GF-D8 (cell line): ENCODE measurements around the gene ARHGAP22.
A peak's percentile ranks its signal among the peaks of the same experiment; 100 is the strongest.

Source experiments
- DNase-seq: peaks from one replicate; lab custom pipeline; 2025; lab: John Stamatoyannopoulos, UW

Gene ARHGAP22

DNA sequence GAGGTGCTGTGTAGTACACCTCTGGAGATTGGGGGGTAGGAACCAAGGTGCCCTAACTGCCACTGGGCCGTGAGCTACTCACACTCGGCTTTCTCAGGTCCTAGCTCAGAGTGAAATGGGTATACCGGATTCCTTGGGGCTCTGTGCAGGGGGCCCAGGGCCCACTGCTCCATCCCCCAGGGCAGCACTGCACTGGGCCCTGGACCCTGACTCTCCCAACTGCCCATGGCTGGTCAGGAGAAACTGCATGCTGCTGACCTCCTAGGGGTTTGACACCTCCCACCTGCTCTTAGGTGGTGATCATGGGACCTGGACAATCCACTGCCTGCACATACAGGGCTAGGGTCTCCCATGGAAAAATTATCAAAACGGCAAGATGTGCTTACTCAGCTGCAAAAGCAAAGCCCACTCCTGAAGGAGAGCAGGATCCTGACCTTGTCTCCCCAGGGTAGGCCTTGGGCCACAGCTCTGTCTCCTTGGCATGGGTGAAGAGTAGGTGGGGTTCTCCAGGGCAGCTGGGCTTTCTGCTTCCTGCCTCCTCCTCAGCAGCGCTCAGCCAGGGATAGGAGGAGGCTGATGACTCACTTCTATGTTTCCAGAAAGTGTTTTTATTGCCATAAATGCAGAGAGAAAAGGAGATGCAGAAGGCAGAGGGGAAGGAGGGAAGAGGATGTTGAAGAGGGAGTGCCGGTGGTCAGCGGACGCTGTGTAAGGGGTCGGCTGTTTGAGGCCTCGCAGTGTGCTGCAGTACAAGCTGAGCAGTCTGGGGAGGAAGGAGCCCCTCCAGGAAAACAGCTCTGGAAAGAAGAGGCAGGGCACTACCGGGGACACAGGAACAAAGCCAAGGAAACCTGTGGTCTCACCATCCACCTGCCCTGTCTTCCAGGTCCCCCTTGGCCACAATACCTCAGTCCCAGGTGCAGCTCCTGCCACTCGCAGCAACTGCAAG is 107.8 kb downstream of the ARHGAP22 start:
- DNase-seq = no peak

GRCh38 chr10:48496105-48496830 is 108.6 kb downstream of the ARHGAP22 start:
- DNase-seq = no peak

- DNase-seq = no peak
These were observed 109.4 kb downstream of the ARHGAP22 start for GRCh38 chr10:48495282-48496045.

- DNase-seq = no peak
These were observed 110.3 kb downstream of the ARHGAP22 start for GRCh38 chr10:48494611-48495010.

DNA sequence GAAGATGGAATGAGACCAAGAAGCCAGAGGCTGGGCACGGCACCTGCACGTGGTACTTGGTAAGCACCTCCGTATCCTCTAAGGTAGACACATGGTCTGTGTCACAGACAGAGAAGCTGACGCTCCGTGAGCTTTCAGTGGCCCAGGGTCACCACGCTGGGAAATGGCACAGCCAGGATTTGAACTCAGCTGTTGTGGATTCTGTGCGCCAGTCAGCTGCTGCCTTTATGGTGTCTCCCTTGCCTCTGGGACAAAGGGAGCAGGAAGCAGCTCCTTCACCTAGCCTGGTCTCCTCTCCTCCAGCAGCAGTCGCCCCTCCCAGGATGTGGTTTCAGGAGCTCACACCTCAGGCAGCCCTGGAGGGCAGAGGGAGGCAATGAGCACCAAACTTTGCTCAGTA is 110.8 kb downstream of the ARHGAP22 start:
- DNase-seq = no peak

- DNase-seq = peak; percentile 47
These were observed 111.6 kb downstream of the ARHGAP22 start for GRCh38 chr10:48493083-48493871.

DNA sequence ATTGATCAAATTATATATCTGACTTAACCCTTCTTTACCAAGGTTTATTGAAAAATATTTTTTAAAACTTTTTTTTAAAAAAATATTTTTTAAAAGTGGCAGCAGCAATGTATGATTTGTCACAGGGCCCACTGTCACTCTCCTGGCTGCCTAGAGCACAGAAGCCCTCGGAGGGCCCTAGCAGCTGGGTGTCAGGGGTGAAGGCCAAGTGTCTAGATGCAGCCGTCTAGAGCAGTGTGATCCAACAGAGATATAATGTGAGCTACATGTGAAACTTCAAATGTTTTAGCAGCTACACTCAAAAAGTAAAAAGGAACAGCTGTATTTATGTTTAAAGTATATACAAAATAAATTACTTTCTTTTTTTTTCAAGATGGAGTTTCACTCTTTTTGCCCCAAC is 112.7 kb downstream of the ARHGAP22 start:
- DNase-seq = no peak

GRCh38 chr10:48491392-48492139 is 113.3 kb downstream of the ARHGAP22 start:
- DNase-seq = no peak

GRCh38 chr10:48490946-48491345 is 113.9 kb downstream of the ARHGAP22 start:
- DNase-seq = no peak

DNA sequence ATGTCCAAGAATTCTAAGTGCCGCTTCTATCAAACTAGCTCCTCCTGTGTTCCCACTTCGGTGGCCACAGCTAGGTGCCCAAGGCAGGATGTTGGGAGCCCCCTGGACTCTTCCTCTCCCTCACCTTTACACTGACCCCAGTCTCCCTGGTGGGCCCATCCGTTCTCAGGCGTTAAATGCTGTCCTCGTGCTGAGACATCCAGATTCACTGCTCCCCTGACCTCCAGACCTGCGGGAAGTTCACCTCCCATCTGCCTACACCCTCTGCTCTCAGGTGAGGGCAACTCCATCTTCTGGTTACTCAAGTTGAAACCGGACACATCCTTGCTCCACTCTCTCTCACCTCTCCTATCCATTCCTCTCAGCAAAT is 114.3 kb downstream of the ARHGAP22 start:
- no peak for DNase-seq

DNA sequence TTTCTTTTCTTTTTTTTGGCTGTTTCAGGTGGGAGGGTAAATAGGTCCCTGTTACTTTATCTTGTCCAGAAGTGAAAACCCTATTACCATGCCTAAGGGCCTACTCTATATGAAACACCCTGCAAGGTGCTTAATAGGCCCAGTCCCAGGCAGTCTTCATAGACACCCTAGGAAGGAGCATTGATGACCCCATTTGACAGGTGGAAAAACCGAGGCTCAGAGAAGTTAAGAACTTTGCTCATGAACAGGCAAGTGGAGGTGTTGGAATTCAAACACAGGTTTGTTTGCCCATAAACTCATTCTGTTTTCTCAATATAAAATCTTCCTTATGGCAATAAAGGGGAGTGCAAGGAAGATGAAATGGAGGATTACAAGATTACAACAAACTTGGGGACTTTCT is 115.8 kb downstream of the ARHGAP22 start:
- no peak for DNase-seq

GRCh38 chr10:48487244-48487643 is 117.6 kb downstream of the ARHGAP22 start:
- no peak for DNase-seq

- DNase-seq = no peak
These were observed 119.2 kb downstream of the ARHGAP22 start for GRCh38 chr10:48485711-48486110.

GRCh38 chr10:48484911-48485310 is 120.0 kb downstream of the ARHGAP22 start:
- no peak for DNase-seq

GRCh38 chr10:48482207-48482606 is 122.7 kb downstream of the ARHGAP22 start:
- DNase-seq = no peak

- DNase-seq = no peak
These were observed 123.5 kb downstream of the ARHGAP22 start for GRCh38 chr10:48481385-48481784.

DNA sequence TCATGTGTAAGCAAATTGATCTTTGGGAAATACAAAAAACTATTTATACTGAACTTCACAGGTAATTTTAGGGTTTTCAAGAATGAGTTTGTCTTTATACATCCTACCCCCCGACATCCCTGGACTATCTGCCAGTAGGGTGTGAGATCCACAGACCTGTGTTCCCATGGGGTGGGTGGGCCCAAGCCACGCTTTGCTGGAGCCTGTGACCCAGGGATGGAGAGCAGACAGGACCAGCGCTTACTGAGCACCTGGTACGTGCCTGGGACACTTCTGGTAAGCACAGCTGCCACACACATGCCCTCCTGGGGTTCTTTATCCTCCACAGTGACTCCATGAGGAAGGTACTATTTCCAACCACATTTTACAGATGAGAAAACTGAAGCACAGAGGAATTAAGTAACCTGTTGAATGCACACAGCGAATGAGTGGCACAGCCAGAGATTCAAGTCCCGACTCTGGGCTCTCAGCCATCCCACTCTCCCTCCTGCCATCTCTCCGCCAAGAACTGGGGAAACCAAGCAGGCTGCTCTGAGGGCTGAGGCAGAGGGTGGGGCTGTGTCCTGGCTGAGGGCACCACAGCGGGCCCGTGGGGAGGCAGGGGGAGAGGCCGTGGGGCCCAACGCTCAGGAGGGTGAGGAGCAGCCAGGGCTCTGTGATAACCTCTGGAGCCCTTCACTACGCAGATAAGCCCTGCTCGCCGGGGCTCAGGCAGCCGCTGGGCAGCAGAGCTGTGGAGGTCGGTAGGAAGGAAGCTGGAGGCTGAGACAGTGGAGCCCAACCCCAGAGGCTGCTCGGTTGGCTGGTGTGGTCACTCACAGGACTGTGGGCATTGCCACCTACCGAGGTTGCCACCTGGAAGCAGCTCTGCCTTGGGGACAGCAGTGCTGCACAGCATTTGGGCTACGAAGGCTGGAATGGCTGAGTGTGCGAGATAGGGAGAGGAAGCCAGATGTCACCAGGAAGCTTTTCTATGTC is 124.2 kb downstream of the ARHGAP22 start:
- no peak for DNase-seq

DNA sequence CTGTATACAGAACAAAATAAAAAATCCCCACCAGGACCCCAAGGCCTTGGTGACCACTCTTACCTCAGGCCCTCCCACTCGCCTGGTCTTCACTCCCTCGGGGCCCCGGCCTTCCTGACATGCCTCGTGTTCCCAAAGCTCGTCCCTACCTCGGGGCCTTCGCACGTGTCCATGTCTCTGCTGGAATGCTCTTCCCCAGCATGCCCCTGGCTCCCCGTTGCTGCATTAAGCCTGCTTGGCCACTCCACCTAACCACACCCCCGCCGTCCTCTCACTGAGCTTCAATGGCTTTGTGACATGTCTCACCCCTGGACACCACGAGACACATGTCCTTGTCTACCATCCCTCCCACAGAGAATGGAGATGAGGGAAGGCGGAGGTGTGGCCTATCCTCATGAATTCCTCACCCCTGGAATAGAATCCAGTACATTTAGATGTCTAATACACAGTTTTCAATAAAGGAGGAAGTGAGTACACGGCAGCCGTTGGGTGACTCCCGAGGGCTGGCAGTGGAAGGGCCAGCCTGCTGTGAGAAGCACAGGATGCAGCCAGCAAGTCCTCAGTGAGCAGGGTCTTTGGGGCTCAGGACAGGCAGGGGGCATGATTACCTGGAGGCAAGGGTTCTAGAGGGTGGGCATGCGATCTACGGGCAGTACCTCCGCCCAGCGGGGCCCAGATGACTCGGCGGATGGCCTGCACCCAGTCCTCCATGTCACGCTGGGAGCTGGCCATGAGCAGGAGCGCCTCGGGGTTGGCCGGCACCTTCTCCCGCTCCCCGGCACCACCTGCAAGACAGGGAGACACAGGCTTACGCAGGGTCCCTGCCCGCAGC is 125.7 kb downstream of the ARHGAP22 start:
- DNase-seq = no peak

DNA sequence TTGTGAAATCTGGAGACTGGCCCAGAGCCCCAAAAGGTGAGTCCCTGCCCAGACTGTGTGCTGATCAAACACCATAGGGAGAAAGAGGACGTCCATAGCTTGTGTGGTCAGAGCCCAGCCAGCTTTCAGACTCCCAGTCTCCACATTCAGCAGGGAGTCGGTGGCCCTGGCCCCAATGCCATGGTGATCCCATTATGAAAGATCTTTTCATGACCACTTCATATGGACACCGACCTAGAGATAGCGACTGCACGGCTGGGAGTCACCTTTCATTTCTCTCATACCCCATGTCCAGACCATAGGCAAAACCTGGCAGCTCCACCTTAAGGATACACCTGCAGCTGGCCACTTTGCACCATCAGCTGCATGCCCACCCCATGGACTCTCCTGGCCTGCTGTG is 126.4 kb downstream of the ARHGAP22 start:
- no peak for DNase-seq
